HCT116 (cell line): Measurements from ENCODE around the gene TMEM215. TPM values are rescaled to one million over a fixed set of nuclear protein-coding genes. Genes with fewer than 3 reads are reported as not detected.

Experiments used
- ATAC-seq: fragments of 200-7000 bp; cut with Tn5 transposase; 2 replicates; pipeline ENCODE4 v1.9.1; 2020; ENCODE audit warnings: mild to moderate bottlenecking, moderate library complexity
- BruUV-seq: library from RNA; stranded (reverse); fragments of 400-500 nt; replicated peaks from 2 replicates; lab custom pipeline; 2021; lab: Mats Ljungman, UMichigan
- CTCF ChIA-PET: fragments of 300-600 bp; sonication (Branson Sonifier 250); formaldehyde crosslinking; loops from one replicate; lab custom pipeline; 2021; ENCODE audit warnings: antibody characterized with exemption; lab: Charles Lee
- POLR2A ChIA-PET: fragments of 300-600, 350-600 bp; sonication (Branson Sonifier 250); formaldehyde crosslinking; loops from one replicate; lab custom pipeline; 2021; ENCODE audit warnings: antibody characterized with exemption; lab: Charles Lee
- RAD21 ChIA-PET, 2 experiments: fragments of 300-600 bp; sonication (Branson Sonifier 250); formaldehyde crosslinking; loops; one replicate each; lab custom pipeline; 2023; ENCODE audit warnings: low total read pairs in 2 of 2; ENCODE audit not compliant: uncharacterized antibody in 2 of 2, unreplicated experiment in 2 of 2, low non-redundant PET in 1 of 2; lab: Charles Lee
- DNase-seq: peaks from one replicate; pipeline ENCODE4 v3.0.0-alpha.2; 2010; ENCODE audit warnings: low read depth, low spot score
- H2AFZ ChIP-seq: fragments of 200-600 bp; shearing (Covaris generic), sonication (generic); 2 replicates; pipeline ENCODE4 v1.6.1; 2017; ENCODE audit warnings: low read depth, mixed run types, mixed read lengths, antibody characterized with exemption, low read length; ENCODE audit not compliant: poor library complexity, severe bottlenecking
- H3K27ac ChIP-seq: 2 replicates; pipeline ENCODE4 v1.5.1; 2012; ENCODE audit warnings: low read depth, low read length
- H3K27me3 ChIP-seq: fragments of 200-600 bp; sonication (generic); 2 replicates; pipeline ENCODE4 v1.6.1; 2016; ENCODE audit warnings: mixed run types, low read length, mixed read lengths; ENCODE audit not compliant: insufficient read depth
- H3K36me3 ChIP-seq, 2 experiments: fragments of 200-500 bp in 1 of 2; fragments of 200-600 bp in 1 of 2; sonication (Bioruptor generic) in 1 of 2; sonication (generic) in 1 of 2; 2 replicates each; pipeline versions ENCODE4 v1.5.1 to v1.6.1; 2014 to 2016; ENCODE audit warnings: low read length in 2 of 2, inconsistent platforms in 1 of 2, mixed read lengths in 1 of 2, mixed run types in 1 of 2; ENCODE audit not compliant: insufficient read depth in 2 of 2, control insufficient read depth in 1 of 2
- H3K4me1 ChIP-seq, 2 experiments: fragments of 200-600 bp in 1 of 2; sonication (generic) in 1 of 2; 2 replicates each; pipeline versions ENCODE4 v1.5.1 to v1.6.1; 2012 to 2017; ENCODE audit warnings: low read length in 2 of 2, inconsistent platforms in 1 of 2, mild to moderate bottlenecking in 1 of 2, mixed read lengths in 1 of 2, mixed run types in 1 of 2, moderate library complexity in 1 of 2; ENCODE audit not compliant: insufficient read depth in 2 of 2, control insufficient read depth in 1 of 2
- H3K4me2 ChIP-seq: fragments of 200-600 bp; sonication (generic); 2 replicates; pipeline ENCODE4 v1.6.1; 2017; ENCODE audit warnings: mixed run types, low read length, mixed read lengths
- H3K4me3 ChIP-seq, 2 experiments: fragments of 200-600 bp in 1 of 2; sonication (generic) in 1 of 2; replicated peaks in 1 of 2; 2 replicates each; pipeline ENCODE4 v1.5.1; 2011 to 2016; ENCODE audit warnings: low read length in 2 of 2, control low read depth in 1 of 2, low read depth in 1 of 2, mild to moderate bottlenecking in 1 of 2, mixed read lengths in 1 of 2, mixed run types in 1 of 2
- H3K79me2 ChIP-seq: fragments of 200-600 bp; sonication (generic); 2 replicates; pipeline ENCODE4 v1.6.1; 2017; ENCODE audit warnings: mild to moderate bottlenecking, mixed run types, low read length, moderate library complexity, mixed read lengths; ENCODE audit not compliant: insufficient read depth
- H3K9ac ChIP-seq: fragments of 200-600 bp; sonication (generic); 2 replicates; pipeline ENCODE4 v1.6.1; 2016; ENCODE audit warnings: low read length, mixed read lengths
- H3K9me2 ChIP-seq: fragments of 200-600 bp; sonication (generic), shearing (Covaris generic); 2 replicates; pipeline ENCODE4 v1.6.1; 2017; ENCODE audit warnings: mixed run types, mild to moderate bottlenecking, moderate library complexity; ENCODE audit not compliant: insufficient read depth
- H3K9me3 ChIP-seq, 2 experiments: fragments of 200-500 bp in 1 of 2; fragments of 200-600 bp in 1 of 2; sonication (Bioruptor generic) in 1 of 2; sonication (generic) in 1 of 2; 2 replicates each; pipeline ENCODE4 v1.6.1; 2014 to 2017; ENCODE audit warnings: low read length in 2 of 2, mixed read lengths in 2 of 2, inconsistent platforms in 1 of 2, low read depth in 1 of 2, mild to moderate bottlenecking in 1 of 2, mixed run types in 1 of 2, moderate library complexity in 1 of 2; ENCODE audit not compliant: control insufficient read depth in 1 of 2, insufficient read depth in 1 of 2
- H4K20me1 ChIP-seq: fragments of 200-600 bp; sonication (generic), shearing (Covaris generic); 2 replicates; pipeline ENCODE4 v1.6.1; 2017; ENCODE audit warnings: mixed run types, mild to moderate bottlenecking, moderate library complexity; ENCODE audit not compliant: insufficient read depth
- ATF3 ChIP-seq: IDR thresholded peaks from 2 replicates; pipeline ENCODE4 v1.6.1; 2012
- CBX3 ChIP-seq: IDR thresholded peaks from 2 replicates; pipeline ENCODE4 v1.6.1; 2012; ENCODE audit warnings: low read depth
- CTCF ChIP-seq, 3 experiments: fragments of 200-600 bp in 1 of 3; sonication (generic) in 1 of 3; IDR thresholded peaks in 2 of 3; conservative IDR thresholded peaks in 1 of 3; 2 replicates each; pipeline ENCODE4 v1.5.1; 2012 to 2017; ENCODE audit warnings: low read depth in 2 of 3, low read length in 2 of 3, antibody characterized with exemption in 1 of 3, borderline replicate concordance in 1 of 3, control low read depth in 1 of 3, mild to moderate bottlenecking in 1 of 3, mixed read lengths in 1 of 3, mixed run types in 1 of 3, moderate library complexity in 1 of 3; ENCODE audit not compliant: insufficient read depth in 1 of 3
- ELF1 ChIP-seq: IDR thresholded peaks from 2 replicates; pipeline ENCODE4 v1.6.1; 2012; ENCODE audit warnings: low read depth, borderline replicate concordance
- EZH2phosphoT487 ChIP-seq: fragments of 200-600 bp; IDR thresholded peaks from 2 replicates; pipeline ENCODE4 v1.6.1; 2018; ENCODE audit warnings: antibody characterized with exemption, borderline replicate concordance
- FOSL1 ChIP-seq: IDR thresholded peaks from 2 replicates; pipeline ENCODE4 v1.6.1; 2012; ENCODE audit warnings: low read depth
- MAX ChIP-seq: IDR thresholded peaks from 2 replicates; pipeline ENCODE4 v1.6.1; 2012
- POLR2A ChIP-seq: IDR thresholded peaks from 2 replicates; pipeline ENCODE4 v1.7.0; 2011; ENCODE audit warnings: borderline replicate concordance; ENCODE audit not compliant: insufficient read depth, insufficient read length; ENCODE audit errors: extremely low read depth
- POLR2AphosphoS5 ChIP-seq: IDR thresholded peaks from 2 replicates; pipeline ENCODE4 v1.6.1; 2011; ENCODE audit warnings: mild to moderate bottlenecking, low read depth, low read length, moderate library complexity
- REST ChIP-seq: IDR thresholded peaks from 2 replicates; pipeline ENCODE4 v1.6.1; 2012; ENCODE audit warnings: low read depth
- SIN3A ChIP-seq: IDR thresholded peaks from 2 replicates; pipeline ENCODE4 v1.6.1; 2012; ENCODE audit warnings: low read depth
- SP1 ChIP-seq: IDR thresholded peaks from 2 replicates; pipeline ENCODE4 v1.6.1; 2012; ENCODE audit warnings: low read depth
- ZBTB33 ChIP-seq: IDR thresholded peaks from 2 replicates; pipeline ENCODE4 v1.6.1; 2011; ENCODE audit warnings: mild to moderate bottlenecking, low read length, moderate library complexity; ENCODE audit not compliant: insufficient replicate concordance; ENCODE audit errors: extremely low read depth
- ZFX ChIP-seq: fragments of 450-650 bp; IDR thresholded peaks from 2 replicates; pipeline ENCODE4 v1.6.1; 2017
- intact Hi-C: fragments of 100-400 bp; cut with micrococcal nuclease; formaldehyde crosslinking; loops from 2 replicates; pipeline ENCODE4 v1.10.0; 2022
- total RNA-seq: library from RNA; stranded (reverse); gene quantifications from one replicate; pipeline ENCODE4 v1.2.1, GENCODE V29; 2021; ENCODE audit not compliant: unreplicated experiment

TMEM215 gene
- total RNA-seq, 1 experiment from 2014 or later, result not detected

GRCh38 chr9:32832346-32832745, 49.0 kb downstream of the TMEM215 start:
- ATAC-seq (no peak), DNase-seq (no peak)
- H3K9ac ChIP-seq, result no peak overlapping the region
- no peak overlapping the region for H3K4me2 ChIP-seq
- H3K4me1 ChIP-seq, result no peaks in the 10 kb centered on the region
- no peak overlapping the region for H2AFZ ChIP-seq
- no peak overlapping the region for H3K27ac ChIP-seq
- CTCF ChIA-PET, result no interaction called here
- no peak overlapping the region for H3K4me3 ChIP-seq
- BruUV-seq, result no TSS peak
- no peaks in the 10 kb centered on the region for H3K9me3 ChIP-seq
- intact Hi-C loops, result no loop called here
- RAD21 ChIA-PET, result no interaction called here
- POLR2A ChIA-PET, result no interaction called here
- H3K27me3 ChIP-seq, result peaks cover 29% of the 10 kb centered on the region
- H3K36me3 ChIP-seq, result no peaks in the 10 kb centered on the region
- H3K79me2 ChIP-seq, result no peaks in the 10 kb centered on the region
- H4K20me1 ChIP-seq, result no peaks in the 10 kb centered on the region
- H3K9me2 ChIP-seq, result no peaks in the 10 kb centered on the region
- TF ChIP-seq EZH2phosphoT487 (no peak), SIN3A (no peak), CTCF (IDR thresholded peaks at IDR 0.05 in 2 of 3, conservative IDR thresholded peaks at IDR 0.05 in 1 of 3; ENCODE audit: borderline replicate concordance in 1 of 3, insufficient read depth in 1 of 3, low read depth in 2 of 3, low read length in 2 of 3) (no peak), FOSL1 (no peak), REST (no peak), SP1 (no peak), CBX3 (no peak), ZFX (no peak), POLR2A (no peak), ZBTB33 (no peak), ATF3 (no peak), MAX (no peak), ELF1 (no peak), POLR2AphosphoS5 (no peak)
